ENCODE measurements around the gene PIGQ. TPM values are rescaled to one million over a fixed set of nuclear protein-coding genes. Genes with fewer than 3 reads are reported as not detected.
A peak's percentile ranks its signal among the peaks of the same experiment; 100 is the strongest.

PIGQ gene
- total and polyA plus RNA-seq, 2 of the 13 experiments (the other 11 are each of a cell fraction or from before 2014, with no cell fraction given) = 7.7 to 19.7 TPM

- TF ChIP-seq NFYC (CRISPR knock-in tag; IDR thresholded peaks at IDR 0.05) (peak; percentile 72), ZNF552 (CRISPR knock-in tag; IDR thresholded peaks at IDR 0.05; ENCODE audit: borderline replicate concordance) (0 out of 2 replicates have a peak, but pooled peaks have one; percentile 14), ZNF136 (CRISPR knock-in tag; IDR thresholded peaks at IDR 0.05; ENCODE audit: low read depth) (0 out of 2 replicates have a peak, but pooled peaks have one; percentile 16), CENPBD1 (CRISPR knock-in tag; IDR thresholded peaks at IDR 0.05; ENCODE audit: borderline replicate concordance, low read depth) (no peak), POGZ (CRISPR knock-in tag; IDR thresholded peaks at IDR 0.05) (peak; percentile 50), ZNF333 (CRISPR knock-in tag; IDR thresholded peaks at IDR 0.05; ENCODE audit: borderline replicate concordance) (0 out of 2 replicates have a peak, but pooled peaks have one; percentile 77), HNRNPLL (IDR thresholded peaks at IDR 0.05; ENCODE audit: low read depth, low read length, poor library complexity, severe bottlenecking) (peak; percentile 37), ZNF891 (CRISPR knock-in tag; IDR thresholded peaks at IDR 0.05) (peak; percentile 5; the same call in 1 of the 2 replicates), ZFP41 (CRISPR knock-in tag; IDR thresholded peaks at IDR 0.05; ENCODE audit: borderline replicate concordance) (no peak), UBTF (CRISPR knock-in tag; IDR thresholded peaks at IDR 0.05) (peak; percentile 2; the same call in 1 of the 2 replicates), GTF3A (CRISPR knock-in tag; conservative IDR thresholded peaks at IDR 0.05) (peak; percentile 75; the same call in 1 of the 2 replicates), PHF5A (CRISPR knock-in tag; IDR thresholded peaks at IDR 0.05; ENCODE audit: low read depth, unreplicated experiment) (no peak), HIC2 (CRISPR knock-in tag; IDR thresholded peaks at IDR 0.05; ENCODE audit: low read depth) (no peak), ETV5 (CRISPR knock-in tag; IDR thresholded peaks at IDR 0.05; ENCODE audit: borderline replicate concordance) (peak; percentile 41; the same call in 1 of the 2 replicates), TOPORS (CRISPR knock-in tag; IDR thresholded peaks at IDR 0.05) (no peak), MAZ (IDR thresholded peaks at IDR 0.05; ENCODE audit: borderline replicate concordance, low read depth, low read length) (no peak; the same call in 1 of the 2 replicates), MAZ (CRISPR knock-in tag; IDR thresholded peaks at IDR 0.05; ENCODE audit: low read depth) (peak; percentile 34; the same call in 1 of the 2 replicates), SIX4 (CRISPR knock-in tag; IDR thresholded peaks at IDR 0.05) (0 out of 2 replicates have a peak, but pooled peaks have one; percentile 23), ZMYM3 (CRISPR knock-in tag; IDR thresholded peaks at IDR 0.05) (no peak)
- TF ChIP-seq, protein P1, sequence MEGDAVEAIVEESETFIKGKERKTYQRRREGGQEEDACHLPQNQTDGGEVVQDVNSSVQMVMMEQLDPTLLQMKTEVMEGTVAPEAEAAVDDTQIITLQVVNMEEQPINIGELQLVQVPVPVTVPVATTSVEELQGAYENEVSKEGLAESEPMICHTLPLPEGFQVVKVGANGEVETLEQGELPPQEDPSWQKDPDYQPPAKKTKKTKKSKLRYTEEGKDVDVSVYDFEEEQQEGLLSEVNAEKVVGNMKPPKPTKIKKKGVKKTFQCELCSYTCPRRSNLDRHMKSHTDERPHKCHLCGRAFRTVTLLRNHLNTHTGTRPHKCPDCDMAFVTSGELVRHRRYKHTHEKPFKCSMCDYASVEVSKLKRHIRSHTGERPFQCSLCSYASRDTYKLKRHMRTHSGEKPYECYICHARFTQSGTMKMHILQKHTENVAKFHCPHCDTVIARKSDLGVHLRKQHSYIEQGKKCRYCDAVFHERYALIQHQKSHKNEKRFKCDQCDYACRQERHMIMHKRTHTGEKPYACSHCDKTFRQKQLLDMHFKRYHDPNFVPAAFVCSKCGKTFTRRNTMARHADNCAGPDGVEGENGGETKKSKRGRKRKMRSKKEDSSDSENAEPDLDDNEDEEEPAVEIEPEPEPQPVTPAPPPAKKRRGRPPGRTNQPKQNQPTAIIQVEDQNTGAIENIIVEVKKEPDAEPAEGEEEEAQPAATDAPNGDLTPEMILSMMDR (CRISPR knock-in tag; IDR thresholded peaks at IDR 0.05) = 0 out of 2 replicates have a peak, but pooled peaks have one; percentile 10
These were observed 19.3 kb downstream of the PIGQ start (continued) for GRCh38 chr16:588889-589657.

All from HepG2 (cell line).